Stimulated activated CD4-positive, alpha-beta T cell treated with anti-CD3 and anti-CD28 coated beads, TNF-alpha, amount 100 ng/mL, for 48 hours (primary cell): ENCODE data around the gene PDE6B.

Experiments used
- DNase-seq, 3 donors: peaks; one replicate each; pipeline ENCODE4 v3.0.0-alpha.2; 2020; ENCODE audit warnings: low read depth in 3 of 3

Gene PDE6B

GRCh38 chr4:600850-601515, 24.4 kb upstream of the PDE6B start:
- DNase-seq, result peak; percentile 21 to 54 (median 52)

GRCh38 chr4:601612-602558, 23.5 kb upstream of the PDE6B start:
- DNase-seq, result no peak

DNA sequence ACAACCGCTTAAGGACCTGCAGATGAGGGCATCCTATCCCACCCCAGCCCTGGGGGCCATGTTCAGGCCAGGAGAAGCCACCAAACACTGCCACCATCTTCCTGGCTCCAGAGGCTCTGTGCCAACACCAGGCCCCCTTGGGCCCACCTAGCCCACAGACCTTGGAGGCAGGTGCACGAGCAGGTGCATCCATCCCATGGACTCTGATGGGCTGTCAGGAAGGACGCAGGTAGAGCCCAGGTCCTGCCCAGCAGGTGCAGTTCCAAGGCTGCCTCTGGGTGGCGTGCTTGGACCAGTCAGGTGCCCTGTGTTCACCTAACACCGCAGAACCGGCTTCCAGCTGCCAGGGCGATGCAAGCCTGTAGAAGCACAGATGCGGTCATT, 22.8 kb upstream of the PDE6B start:
- peak; percentile 57 to 70 (median 57) for DNase-seq

DNA sequence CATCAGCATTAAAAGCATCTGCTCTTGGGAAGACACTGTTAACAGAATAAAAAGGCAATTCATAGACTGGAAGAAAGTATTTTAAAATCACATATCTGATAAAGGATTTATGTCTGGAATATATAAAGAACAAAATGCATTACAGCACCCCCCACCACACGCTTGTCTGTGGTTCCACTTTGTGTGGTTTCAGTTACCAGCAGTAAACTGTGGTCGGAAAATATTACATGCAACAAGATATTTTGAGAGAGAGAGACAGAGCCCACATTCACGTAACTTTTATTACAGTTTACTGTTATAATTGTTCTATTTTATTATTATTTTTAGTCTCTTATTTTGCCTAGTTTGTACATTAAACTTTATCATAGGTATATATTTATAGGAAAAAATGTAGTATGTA, 21.2 kb upstream of the PDE6B start:
- no peak for DNase-seq

GRCh38 chr4:605702-606425, 19.5 kb upstream of the PDE6B start:
- DNase-seq, result no peak

DNA sequence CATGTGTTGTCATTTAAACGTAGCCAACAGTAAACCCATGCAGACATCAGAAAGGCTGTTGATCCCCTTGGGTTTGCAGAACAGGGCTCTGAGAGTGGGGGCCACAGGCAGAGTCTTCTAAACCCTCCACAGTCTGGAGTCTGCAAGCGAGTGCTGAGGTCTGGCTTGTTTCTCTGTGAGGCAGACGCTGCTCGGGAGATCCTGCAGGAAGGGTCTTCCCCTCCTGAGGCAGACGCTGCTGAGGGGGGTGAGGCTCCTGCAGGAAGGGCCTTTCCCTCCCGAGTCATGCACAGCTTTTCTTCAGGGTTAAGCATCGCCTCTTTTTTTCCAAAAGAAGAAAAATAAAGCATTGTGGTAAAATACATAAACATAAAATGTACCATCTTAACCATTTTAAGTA, 17.1 kb upstream of the PDE6B start:
- no peak for DNase-seq

DNA sequence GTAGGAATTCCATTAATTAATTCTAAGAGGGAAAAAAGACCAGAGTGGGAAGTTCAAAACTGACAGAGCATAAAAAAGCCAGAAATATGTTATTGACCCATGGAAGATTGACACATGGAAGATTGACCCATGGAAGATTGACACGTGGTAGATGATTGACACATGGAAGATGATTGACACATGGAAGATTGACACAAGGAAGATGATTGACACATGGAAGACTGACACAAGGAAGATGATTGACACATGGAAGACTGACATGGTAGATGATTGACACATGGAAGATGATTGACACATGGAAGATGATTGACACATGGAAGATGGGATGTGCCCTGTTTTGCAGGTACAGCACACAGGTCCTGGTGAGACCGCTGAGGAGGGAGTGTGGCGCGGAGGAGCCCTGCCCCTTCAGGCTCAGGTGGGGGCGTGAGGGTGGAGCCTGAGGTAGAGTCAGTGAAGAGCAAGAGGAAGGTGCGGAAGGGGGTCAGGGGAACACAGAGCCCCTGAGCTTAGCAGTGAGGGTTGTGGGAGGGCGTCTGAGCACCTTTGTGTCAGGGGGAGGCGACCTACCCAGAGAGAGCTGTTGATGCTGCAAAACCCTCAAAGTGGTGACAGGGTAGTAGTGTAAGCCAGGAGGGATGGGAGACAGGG, 15.8 kb upstream of the PDE6B start:
- DNase-seq, result no peak

DNA sequence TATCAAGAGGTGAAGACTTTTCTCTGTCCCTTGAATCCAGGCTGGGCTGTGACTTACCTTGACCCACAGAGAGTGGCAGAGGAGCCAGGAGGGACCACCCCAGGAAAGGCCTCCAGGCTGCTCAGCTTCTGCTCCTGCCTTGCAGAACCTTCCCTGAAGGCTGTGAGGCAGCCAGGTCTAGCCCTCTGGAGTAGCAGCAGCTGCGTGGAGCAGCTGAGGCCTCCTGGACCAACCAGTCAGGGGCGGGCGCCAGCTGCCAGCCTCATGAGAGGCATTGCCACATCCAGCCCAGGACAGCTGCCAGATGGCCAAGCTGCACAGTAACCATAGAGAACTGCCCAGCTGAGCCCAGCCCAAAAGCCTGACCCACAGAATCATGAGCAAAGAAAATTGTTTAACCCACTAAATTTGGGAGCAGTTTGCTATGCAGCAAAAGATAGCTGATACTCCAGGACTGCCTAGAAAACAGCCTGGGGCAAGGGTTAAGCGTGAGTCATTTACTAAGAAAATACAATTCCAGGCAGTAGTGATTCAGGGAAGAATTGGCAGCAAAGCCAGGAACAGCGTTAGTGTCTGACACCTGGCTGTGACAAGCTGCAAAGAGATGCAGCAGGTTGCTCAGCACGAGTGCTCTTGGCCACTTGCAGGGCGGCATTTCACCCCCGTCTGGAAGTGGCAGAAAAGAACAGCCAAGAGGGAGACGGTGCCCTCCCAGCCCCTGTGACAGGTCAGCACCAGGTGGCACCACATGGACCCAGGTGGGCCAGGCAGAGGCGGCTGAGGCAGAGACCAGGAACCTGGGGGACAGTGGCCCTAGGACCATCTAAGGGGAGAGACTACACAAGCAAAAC, 14.7 kb upstream of the PDE6B start:
- no peak for DNase-seq

DNA sequence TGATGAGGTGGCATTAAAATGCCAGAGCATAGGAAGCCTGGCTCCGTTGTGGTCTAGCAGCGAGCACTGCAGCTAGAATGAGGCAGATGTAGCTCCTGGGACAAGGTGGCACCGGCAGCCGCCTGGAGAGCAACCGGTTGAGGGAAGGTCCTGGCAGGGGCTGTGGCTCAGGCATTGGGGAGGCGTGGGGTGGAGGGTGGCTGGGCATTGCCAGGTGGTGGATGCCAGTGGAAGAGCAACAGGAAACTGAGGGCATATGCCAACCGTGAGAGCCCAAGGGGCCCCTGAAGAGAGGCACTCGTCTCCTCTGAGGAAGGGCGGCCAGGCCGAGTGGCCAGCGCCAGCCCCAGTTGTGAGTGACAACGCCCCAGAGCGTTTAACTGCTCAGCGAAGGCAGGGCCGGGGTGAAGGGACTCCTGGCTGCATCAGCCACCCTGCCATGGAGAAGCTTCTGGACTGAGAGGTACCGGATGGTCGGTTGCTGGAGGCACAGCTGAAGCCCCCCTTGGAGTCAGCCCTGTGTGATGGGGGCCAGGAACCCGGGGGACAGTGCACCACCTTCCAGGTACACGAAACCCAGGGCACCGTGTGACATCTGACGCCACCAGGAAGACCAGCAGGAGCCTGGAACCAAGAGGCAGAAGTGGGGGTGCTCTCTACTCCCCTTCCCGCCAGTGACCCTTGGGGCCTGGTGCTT, 13.2 kb upstream of the PDE6B start:
- DNase-seq, result no peak

DNA sequence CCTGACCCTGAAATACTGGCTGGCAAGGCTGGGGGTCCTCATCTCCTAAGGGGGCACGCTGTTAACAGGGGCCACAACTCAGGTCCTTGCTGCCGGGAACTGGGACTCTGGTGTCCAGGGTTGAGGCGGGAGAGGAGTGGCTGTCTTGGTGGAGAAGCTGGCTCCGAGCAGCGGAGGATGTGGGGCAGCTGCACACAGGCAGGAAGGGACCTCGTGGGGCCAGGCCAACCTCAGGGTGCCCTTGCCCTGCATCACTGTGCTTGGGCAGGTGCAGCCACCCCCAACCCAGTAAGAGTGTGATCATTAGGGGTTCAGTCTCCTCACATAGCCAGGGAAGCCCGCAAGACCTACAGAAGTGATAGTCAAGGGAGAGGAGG, 12.6 kb upstream of the PDE6B start:
- no peak for DNase-seq

DNA sequence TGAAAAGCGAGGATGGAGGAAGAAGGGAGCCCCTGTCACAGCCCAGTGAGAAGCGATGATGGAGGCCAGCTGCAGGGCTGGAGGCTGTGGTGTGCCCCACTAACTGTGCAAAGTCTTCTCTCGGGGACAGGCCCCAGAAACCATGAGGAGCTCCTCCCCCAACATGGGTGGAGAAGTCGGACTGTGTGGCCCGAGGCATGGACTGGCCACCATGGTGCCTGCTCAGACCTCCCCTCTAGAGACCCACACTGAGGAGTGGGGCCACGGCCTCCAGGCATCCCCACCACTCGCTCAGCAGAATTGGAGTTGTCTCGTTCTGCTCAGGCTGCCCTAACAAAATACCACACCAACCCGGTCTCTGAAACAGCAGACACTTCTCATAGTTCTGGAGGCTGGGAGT, 12.2 kb upstream of the PDE6B start:
- no peak for DNase-seq

- DNase-seq, result no peak
Measured at GRCh38 chr4:616091-616490, 9.3 kb upstream of the PDE6B start.

GRCh38 chr4:616911-617643, 8.3 kb upstream of the PDE6B start:
- DNase-seq, result no peak

DNA sequence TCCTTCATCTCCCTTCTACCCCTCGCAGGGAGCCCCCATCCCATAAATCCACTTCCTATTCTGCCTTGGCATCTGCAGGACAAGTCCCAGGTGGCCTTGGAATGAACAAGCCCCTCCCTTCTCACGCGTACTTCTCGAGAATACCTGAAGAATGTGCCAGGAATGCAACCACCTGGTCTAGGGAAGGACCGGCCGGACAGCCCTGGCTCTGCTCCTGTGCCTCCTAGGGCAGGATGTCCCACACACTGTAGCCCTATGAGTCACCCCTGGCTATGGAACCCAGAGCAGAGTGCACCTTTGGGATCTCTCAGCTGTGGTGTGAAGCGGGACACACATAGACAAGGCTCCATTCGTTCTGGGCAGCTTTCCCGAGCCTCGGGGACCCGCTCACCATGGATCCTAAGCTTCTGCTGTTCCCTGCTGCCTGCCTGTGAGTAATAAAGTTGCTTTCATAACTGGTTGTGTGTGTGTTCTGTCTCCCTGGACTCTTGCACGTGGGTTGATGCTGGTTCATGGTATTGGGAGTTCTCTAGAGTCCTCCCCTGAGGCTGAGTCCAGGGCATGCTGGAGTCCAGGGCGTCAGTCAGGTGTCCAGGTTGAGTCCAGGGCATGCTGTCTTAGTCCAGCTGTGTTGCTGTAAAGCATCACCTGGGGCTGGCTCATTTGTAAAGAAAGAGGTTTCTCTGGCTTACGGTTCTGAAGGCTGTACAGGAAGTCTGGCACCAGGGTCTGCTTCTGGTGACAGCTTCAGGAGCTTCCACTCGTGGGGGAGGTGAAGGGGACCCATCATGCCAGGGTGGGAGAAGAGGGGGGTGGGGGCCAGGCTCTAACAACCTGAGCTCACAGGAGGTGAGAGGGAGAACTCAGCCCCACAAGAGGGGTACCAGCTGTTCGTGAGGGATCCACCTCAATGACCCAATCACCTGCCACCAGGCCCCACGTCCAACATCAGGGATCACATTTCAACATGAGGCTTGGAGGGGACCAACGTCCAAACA, 7.4 kb upstream of the PDE6B start:
- DNase-seq, result no peak

- DNase-seq, result no peak
Measured at GRCh38 chr4:620201-620600, 5.2 kb upstream of the PDE6B start.

DNA sequence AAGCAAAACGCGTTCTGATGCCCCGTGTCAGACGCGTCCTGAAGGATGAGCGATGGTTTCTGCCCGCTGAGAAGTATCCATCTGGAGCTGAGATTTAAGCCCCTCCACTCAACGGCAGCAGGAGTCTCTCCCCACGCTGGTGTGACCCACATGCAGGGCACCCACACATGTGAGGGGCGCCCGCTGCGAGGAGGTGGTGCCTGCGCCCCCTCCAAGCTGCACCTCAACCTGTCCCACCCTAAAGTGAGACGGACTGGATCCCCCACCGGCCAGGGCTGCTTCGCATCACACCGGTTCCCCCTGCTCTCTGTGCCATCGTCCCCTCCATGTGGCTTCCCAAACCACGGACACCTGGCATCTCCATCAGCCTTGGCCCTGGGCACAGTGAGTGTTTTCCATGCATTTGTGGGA, 4.5 kb upstream of the PDE6B start:
- DNase-seq, result no peak

DNA sequence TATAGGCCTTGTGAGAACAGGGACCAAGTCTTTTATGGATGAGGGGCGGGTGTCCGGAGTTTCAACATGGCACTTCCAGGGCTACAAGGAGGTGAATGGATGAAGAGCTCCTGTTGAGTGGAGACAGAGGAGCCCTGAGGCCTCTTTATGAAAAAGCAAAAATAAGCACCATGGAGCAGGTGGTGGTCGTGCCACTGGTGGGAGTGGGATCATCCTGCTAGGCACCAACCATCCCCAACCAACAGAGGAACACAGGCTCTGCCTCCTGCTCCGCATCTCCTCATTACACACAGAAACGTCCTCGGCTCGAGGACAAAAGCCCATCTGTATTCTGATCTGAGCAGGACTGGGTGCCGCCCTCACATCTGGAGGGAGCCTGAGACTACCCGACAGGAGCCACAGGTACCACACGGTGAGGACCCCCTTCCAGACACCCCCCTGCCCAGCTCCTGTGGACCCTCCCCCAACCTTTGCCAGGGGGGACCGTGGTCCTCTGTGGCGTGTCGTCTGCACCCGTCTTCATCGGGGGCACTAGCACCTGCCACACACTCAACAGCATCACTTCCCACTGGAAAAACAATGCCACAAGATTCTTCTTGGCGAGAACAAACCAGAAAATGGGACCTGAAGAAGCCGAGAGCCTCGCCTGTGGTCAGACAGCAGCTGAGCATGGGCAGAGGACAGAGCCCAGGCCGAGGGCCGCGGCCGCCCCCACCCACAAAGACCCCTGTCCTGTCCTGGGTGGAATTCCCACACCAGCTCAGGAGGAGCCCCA, 3.9 kb upstream of the PDE6B start:
- no peak for DNase-seq
